GM19239 (cell line): ENCODE measurements around the gene ANKZF1.
A peak's percentile ranks its signal among the peaks of the same experiment; 100 is the strongest.

Source experiments
- DNase-seq: peaks from one replicate; pipeline ENCODE4 v3.0.0; 2011; ENCODE audit warnings: low spot score; ENCODE audit not compliant: insufficient read length
- FAIRE-seq: peaks from 2 replicates; lab custom pipeline; 2011; peaks lifted over from hg19 to GRCh38; lab: Jason Lieb, UNC

ANKZF1 gene

GRCh38 chr2:219207134-219207883, 22.3 kb upstream of the ANKZF1 start:
- FAIRE-seq (no peak), DNase-seq (no peak)

GRCh38 chr2:219207884-219208740, 21.5 kb upstream of the ANKZF1 start:
- DNase-seq, result no peak
- FAIRE-seq, result no peak

- FAIRE-seq, result no peak
- DNase-seq, result no peak
These were observed 20.1 kb upstream of the ANKZF1 start for GRCh38 chr2:219209236-219210195.

- DNase-seq (no peak), FAIRE-seq (no peak)
These were observed 19.3 kb upstream of the ANKZF1 start for GRCh38 chr2:219210196-219210885.

GRCh38 chr2:219210886-219211362, 18.7 kb upstream of the ANKZF1 start:
- FAIRE-seq (no peak), DNase-seq (no peak)

GRCh38 chr2:219213026-219213415, 16.6 kb upstream of the ANKZF1 start:
- no peak for FAIRE-seq

GRCh38 chr2:219213486-219214071, 16.0 kb upstream of the ANKZF1 start:
- no peak for FAIRE-seq
- DNase-seq, result no peak

More at GRCh38 chr2:219213026-219213415, 16.6 kb upstream of the ANKZF1 start:
- no peak for DNase-seq

- no peak for FAIRE-seq
These were observed 15.5 kb upstream of the ANKZF1 start for GRCh38 chr2:219214141-219214540.

GRCh38 chr2:219214786-219215185, 14.8 kb upstream of the ANKZF1 start:
- no peak for DNase-seq
- no peak for FAIRE-seq

More at GRCh38 chr2:219214141-219214540, 15.5 kb upstream of the ANKZF1 start:
- DNase-seq, result no peak

GRCh38 chr2:219215871-219216534, 13.6 kb upstream of the ANKZF1 start:
- DNase-seq, result no peak
- FAIRE-seq, result no peak

GRCh38 chr2:219216535-219216915, 13.1 kb upstream of the ANKZF1 start:
- no peak for FAIRE-seq

GRCh38 chr2:219218217-219218731, 11.3 kb upstream of the ANKZF1 start:
- no peak for DNase-seq
- no peak for FAIRE-seq

More at GRCh38 chr2:219216535-219216915, 13.1 kb upstream of the ANKZF1 start:
- DNase-seq, result no peak

- FAIRE-seq (peak; percentile 95), DNase-seq (peak; percentile 95)
These were observed 10.6 kb upstream of the ANKZF1 start, which contains the start of gene ABCB6 for GRCh38 chr2:219218732-219219701. Gene ABCB6 (minus strand): TSS chr2:219218958. CDS start chr2:219218673, 285 bp downstream.

- DNase-seq, result no peak
- FAIRE-seq, result no peak
These were observed 9.6 kb upstream of the ANKZF1 start for GRCh38 chr2:219219784-219220532.

- DNase-seq (no peak), FAIRE-seq (no peak)
These were observed 8.8 kb upstream of the ANKZF1 start for GRCh38 chr2:219220652-219221402.
